Ovary (tissue), 9 donors: ENCODE data around the gene FRMD4A. TPM values are rescaled to one million over a fixed set of nuclear protein-coding genes. Genes with fewer than 3 reads are reported as not detected.

ENCODE experiments used
- DNase-seq, 5 donors: peaks; one replicate each; pipeline ENCODE4 v3.0.0-alpha.2; 2019 to 2020
- H3K27ac ChIP-seq, 2 donors: fragments of 200-600 bp; one replicate each; pipeline versions ENCODE4 v1.5.1 to v1.8.0; 2019 to 2022
- H3K27me3 ChIP-seq: fragments of 200-600 bp; one replicate; pipeline ENCODE4 v1.8.0; 2022
- H3K36me3 ChIP-seq: fragments of 200-600 bp; sonication (generic); one replicate; pipeline ENCODE4 v1.5.1; 2019
- H3K4me1 ChIP-seq: one replicate; pipeline ENCODE4 v1.8.1; 2013; ENCODE audit warnings: mild to moderate bottlenecking, moderate library complexity; ENCODE audit not compliant: insufficient read depth
- H3K4me3 ChIP-seq: fragments of 200-600 bp; sonication (generic); one replicate; pipeline ENCODE4 v1.5.1; 2017
- H3K9me3 ChIP-seq, 2 donors: fragments of 200-600 bp in 1 of 2; sonication (generic) in 1 of 2; one replicate each; pipeline versions ENCODE4 v1.5.1 to v1.8.1; 2013 to 2019; ENCODE audit warnings: mild to moderate bottlenecking in 1 of 2, moderate library complexity in 1 of 2
- EP300 ChIP-seq: sonication (generic); formaldehyde crosslinking; IDR thresholded peaks from one replicate; pipeline ENCODE4 v1.6.1; 2017; ENCODE audit warnings: antibody characterized with exemption
- POLR2A ChIP-seq: fragments of 450-650 bp; IDR thresholded peaks from one replicate; pipeline ENCODE4 v1.6.1; 2017; ENCODE audit warnings: antibody characterized with exemption, mild to moderate bottlenecking, moderate library complexity
- whole genome bisulfite sequencing, 3 donors: extraction: QIAGEN DNeasy Blood & Tissue Kit in 1 of 3; methylation state at CpG; one replicate each; pipeline versions ENCODE4 v1.1.5 to v1.1.7; 2013 to 2017; 5-methylcytosine and 5-hydroxymethylcytosine counted together
- intact Hi-C, 4 donors: fragments of 100-400 bp; cut with DNase I; formaldehyde crosslinking; loops; one replicate each; pipeline versions ENCODE4 v1.11.0 to v1.15.1; 2022 to 2023
- polyA plus RNA-seq, 2 donors: library from polyadenylated mRNA; stranded (reverse); fragments of 200-250 nt in 1 of 2; fragments of 350-450 nt in 1 of 2; fragmentation: Illumina TruSeq in 1 of 2; extraction: RNeasy Lipid Tissue Mini Kit (QIAGEN cat#74804) in 1 of 2; gene quantifications; one replicate each; pipeline ENCODE4 v1.2.3, GENCODE V29; 2013 to 2014
- total RNA-seq, 7 donors: library from RNA; depleted of rRNA in 2 of 7; stranded (reverse); fragments of >200 nt in 2 of 7; fragmentation: NEBNext Ultra II Directional in 3 of 7; extraction: Animal tissue kit (Norgen Biotek cat#: 25700) in 3 of 7; gene quantifications; one replicate each; pipeline versions ENCODE4 v1.1.0 to v1.2.4, GENCODE V29; 2016 to 2023
- TF ChIP-seq, protein P1 (sequence below), 3 donors: fragments of 450-650 bp in 2 of 3; fragments of 200-600 bp in 1 of 3; IDR thresholded peaks; one replicate each; pipeline versions ENCODE4 v1.5.1 to v1.8.0; 2016 to 2022; ENCODE audit warnings: antibody characterized with exemption in 3 of 3, mild to moderate bottlenecking in 1 of 3
- donor health status: DM: no; HTN: no; CAD: no; lungs with moderate emphysema.
- donor health status: DM: no; HTN: no; CAD: no.
- donor health status: Bipolar disorder and iron deficiency.
- donor health status: DM: yes; HTN: yes; CAD: no.
- donor health status: DM: no; HTN: no; CAD: no.
- donor health status: DM: yes; HTN: yes; CAD: no.

FRMD4A gene
- total and polyA plus RNA-seq, 9 donors = 5.5 to 24.7 (median 11.3) TPM

DNA sequence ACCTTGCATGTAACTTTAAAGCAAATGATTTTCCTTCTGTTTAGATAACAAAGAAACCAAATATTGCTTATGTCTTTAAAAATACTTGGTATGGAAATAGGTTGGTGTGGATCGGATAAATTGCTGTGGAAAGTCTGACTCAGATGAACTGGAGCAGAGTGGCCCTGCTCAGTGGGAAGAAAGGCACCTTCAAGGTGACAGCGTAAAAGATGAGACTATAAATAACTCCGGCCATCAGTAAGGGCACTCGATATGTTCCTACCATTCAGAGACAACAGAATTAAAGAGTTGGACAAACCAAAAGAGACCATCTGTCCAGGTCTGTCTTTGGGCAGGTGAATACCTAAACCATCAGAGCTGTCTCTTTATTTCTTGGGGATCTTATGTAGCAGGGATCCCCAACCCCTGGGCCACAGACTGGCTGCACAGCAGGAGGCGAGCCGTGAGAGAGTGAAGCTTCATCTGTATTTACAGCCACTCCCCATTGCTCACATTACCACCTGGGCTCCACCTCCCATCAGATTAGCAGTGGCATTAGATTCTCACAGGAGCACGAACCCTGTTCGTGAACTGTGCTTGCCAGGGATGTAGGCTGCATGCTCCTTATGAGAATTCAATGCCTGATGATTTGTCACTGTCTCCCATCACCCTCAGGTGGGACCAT is 386.9 kb downstream of the FRMD4A start:
- Histone ChIP-seq H3K4me1 (peaks cover 7% of the 10 kb centered on the region), H3K36me3 (no peaks in the 10 kb centered on the region), H3K27ac (no peak overlapping the region), H3K27me3 (no peaks in the 10 kb centered on the region), H3K4me3 (no peak overlapping the region), H3K9me3 (no peaks in the 10 kb centered on the region)
- intact Hi-C loops = no loop called here
- TF ChIP-seq POLR2A (no peak), EP300 (no peak)
- TF ChIP-seq, protein P1, sequence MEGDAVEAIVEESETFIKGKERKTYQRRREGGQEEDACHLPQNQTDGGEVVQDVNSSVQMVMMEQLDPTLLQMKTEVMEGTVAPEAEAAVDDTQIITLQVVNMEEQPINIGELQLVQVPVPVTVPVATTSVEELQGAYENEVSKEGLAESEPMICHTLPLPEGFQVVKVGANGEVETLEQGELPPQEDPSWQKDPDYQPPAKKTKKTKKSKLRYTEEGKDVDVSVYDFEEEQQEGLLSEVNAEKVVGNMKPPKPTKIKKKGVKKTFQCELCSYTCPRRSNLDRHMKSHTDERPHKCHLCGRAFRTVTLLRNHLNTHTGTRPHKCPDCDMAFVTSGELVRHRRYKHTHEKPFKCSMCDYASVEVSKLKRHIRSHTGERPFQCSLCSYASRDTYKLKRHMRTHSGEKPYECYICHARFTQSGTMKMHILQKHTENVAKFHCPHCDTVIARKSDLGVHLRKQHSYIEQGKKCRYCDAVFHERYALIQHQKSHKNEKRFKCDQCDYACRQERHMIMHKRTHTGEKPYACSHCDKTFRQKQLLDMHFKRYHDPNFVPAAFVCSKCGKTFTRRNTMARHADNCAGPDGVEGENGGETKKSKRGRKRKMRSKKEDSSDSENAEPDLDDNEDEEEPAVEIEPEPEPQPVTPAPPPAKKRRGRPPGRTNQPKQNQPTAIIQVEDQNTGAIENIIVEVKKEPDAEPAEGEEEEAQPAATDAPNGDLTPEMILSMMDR (IDR thresholded peaks at IDR 0.05) = no peak
- DNase-seq = no peak
- 89 to 92% (median 91%) methylated on average over 8 of the region's 8 CpGs for WGBS, 3 donors

DNA sequence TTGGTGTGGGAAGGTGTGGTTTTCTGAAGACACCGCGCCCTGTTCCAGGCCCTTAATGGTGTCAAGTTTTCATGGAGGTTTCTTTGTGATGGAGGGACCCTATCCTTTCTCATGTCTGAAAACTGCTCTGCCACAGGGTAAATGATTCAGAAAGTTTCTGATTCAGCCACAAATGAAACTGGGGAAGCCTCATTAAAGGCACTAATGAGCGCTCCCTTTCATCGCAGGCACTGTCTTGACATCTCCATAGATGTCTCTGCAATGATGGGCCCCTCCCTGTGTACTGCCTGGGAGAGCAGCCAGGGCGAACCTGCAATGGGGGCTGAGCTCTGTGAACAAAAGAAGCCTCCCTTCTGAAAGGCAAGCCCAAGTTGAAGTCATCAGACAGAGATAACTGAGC is 388.7 kb downstream of the FRMD4A start:
- Histone ChIP-seq H3K36me3 (no peaks in the 10 kb centered on the region), H3K4me1 (peaks cover 7% of the 10 kb centered on the region), H3K9me3 (no peaks in the 10 kb centered on the region), H3K27ac (no peak overlapping the region), H3K4me3 (no peak overlapping the region), H3K27me3 (no peaks in the 10 kb centered on the region)
- TF ChIP-seq, protein P1 (IDR thresholded peaks at IDR 0.05) = no peak
- TF ChIP-seq EP300 (no peak), POLR2A (no peak)
- 67 to 79% (median 70%) methylated on average over 5 of the region's 5 CpGs for WGBS, 3 donors
- intact Hi-C loops = no loop called here
- DNase-seq = no peak

DNA sequence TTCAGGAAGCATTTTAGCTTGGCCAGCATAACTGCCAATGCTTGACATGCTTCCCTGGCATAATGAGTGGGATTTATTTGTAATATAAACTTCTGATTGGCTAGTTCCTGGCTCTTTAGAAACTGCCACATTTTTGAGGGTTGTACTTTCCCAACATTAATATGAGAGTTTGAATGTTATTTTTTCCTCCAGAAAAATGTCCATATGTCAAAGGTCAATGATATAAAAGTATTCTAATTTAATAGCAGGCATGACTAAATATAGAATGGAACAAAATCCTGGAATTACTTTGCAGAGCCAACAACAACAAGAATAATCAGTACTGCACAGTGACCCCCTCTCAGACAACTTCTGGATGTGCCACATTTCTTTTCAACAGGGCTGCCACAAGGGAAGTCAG is 391.3 kb downstream of the FRMD4A start:
- H3K27me3 ChIP-seq = no peaks in the 10 kb centered on the region
- no peak overlapping the region for H3K4me3 ChIP-seq
- no peak for DNase-seq
- intact Hi-C loops = no loop called here
- no peak overlapping the region for H3K27ac ChIP-seq
- H3K36me3 ChIP-seq = no peaks in the 10 kb centered on the region
- H3K9me3 ChIP-seq = no peaks in the 10 kb centered on the region
- no peak for TF ChIP-seq POLR2A
- TF ChIP-seq, protein P1 (IDR thresholded peaks at IDR 0.05) = no peak
- no peak for TF ChIP-seq EP300
- H3K4me1 ChIP-seq = peaks cover 7% of the 10 kb centered on the region

DNA sequence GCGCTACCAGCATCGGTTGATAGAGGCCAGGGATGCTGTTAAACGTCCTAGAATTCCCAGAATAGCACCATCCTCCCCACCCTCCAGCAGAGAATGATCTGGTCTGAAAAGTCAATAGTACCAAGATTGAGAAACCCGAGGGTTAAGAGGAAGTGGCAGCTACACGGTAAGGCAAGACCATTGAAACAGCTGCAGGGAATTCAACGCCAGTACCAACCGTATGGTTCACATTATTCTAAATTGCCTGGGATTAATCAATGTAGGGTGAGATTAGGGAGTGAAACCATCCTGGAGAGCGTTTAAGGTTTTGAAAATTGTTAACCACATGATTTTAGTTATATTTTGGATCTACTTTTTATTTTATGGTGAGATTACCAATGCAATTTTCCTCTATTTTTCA is 391.8 kb downstream of the FRMD4A start:
- H3K27me3 ChIP-seq = no peaks in the 10 kb centered on the region

More for the DNA sequence above, 391.8 kb downstream of the FRMD4A start:
- 31 to 43% (median 33%) methylated on average over 8 of the region's 8 CpGs for WGBS, 3 donors
- H3K27ac ChIP-seq = no peak overlapping the region
- H3K4me1 ChIP-seq = peaks cover 7% of the 10 kb centered on the region
- intact Hi-C loops = no loop called here
- no peaks in the 10 kb centered on the region for H3K9me3 ChIP-seq
- H3K36me3 ChIP-seq = no peaks in the 10 kb centered on the region
- H3K4me3 ChIP-seq = no peak overlapping the region
- TF ChIP-seq POLR2A (no peak), EP300 (no peak)
- TF ChIP-seq, protein P1 (IDR thresholded peaks at IDR 0.05) = no peak
- DNase-seq = no peak
